MCF 10A (cell line): ENCODE data around the gene GALNT5. TPM values are rescaled to one million over a fixed set of nuclear protein-coding genes. Genes with fewer than 3 reads are reported as not detected.

Experiments used
- BruUV-seq: library from RNA; stranded (reverse); fragments of 400-500 nt; replicated peaks from 2 replicates; lab custom pipeline; 2021; lab: Mats Ljungman, UMichigan
- CTCF ChIA-PET: fragments of 300-600 bp; sonication (Branson Sonifier 250); formaldehyde crosslinking; extraction: SDS; loops from one replicate; lab custom pipeline; 2021; ENCODE audit warnings: antibody characterized with exemption, inconsistent platforms; lab: Yijun Ruan, JAX
- POLR2A ChIA-PET: fragments of 300-600, 350-650 bp; sonication (Branson Sonifier 250); formaldehyde crosslinking; extraction: SDS; loops from one replicate; lab custom pipeline; 2020; ENCODE audit warnings: antibody characterized with exemption, inconsistent platforms; lab: Yijun Ruan, JAX
- DNase-seq: peaks from one replicate; pipeline ENCODE4 v3.0.0-alpha.2; 2018; ENCODE audit not compliant: unreplicated experiment
- H3K27ac Mint-ChIP-seq: one replicate; pipeline ENCODE4 v1.8.0; 2022; ENCODE audit warnings: mild to moderate bottlenecking, low read depth, mixed read lengths; ENCODE audit not compliant: unreplicated experiment
- H3K27me3 Mint-ChIP-seq: one replicate; pipeline ENCODE4 v1.8.0; 2022; ENCODE audit warnings: mixed read lengths; ENCODE audit not compliant: insufficient read depth, unreplicated experiment
- H3K36me3 Mint-ChIP-seq: one replicate; pipeline ENCODE4 v1.8.0; 2022; ENCODE audit warnings: mild to moderate bottlenecking, moderate library complexity, mixed read lengths; ENCODE audit not compliant: insufficient read depth, unreplicated experiment
- H3K4me1 Mint-ChIP-seq: one replicate; pipeline ENCODE4 v1.8.0; 2022; ENCODE audit warnings: mixed read lengths; ENCODE audit not compliant: insufficient read depth, unreplicated experiment
- H3K4me3 Mint-ChIP-seq: one replicate; pipeline ENCODE4 v1.8.0; 2022; ENCODE audit warnings: mild to moderate bottlenecking, moderate library complexity, mixed read lengths; ENCODE audit not compliant: unreplicated experiment
- H3K9me3 Mint-ChIP-seq: one replicate; pipeline ENCODE4 v1.8.0; 2022; ENCODE audit warnings: mixed read lengths; ENCODE audit not compliant: unreplicated experiment
- intact Hi-C: fragments of 100-400 bp; cut with micrococcal nuclease; formaldehyde crosslinking; loops from 2 replicates; pipeline ENCODE4 v1.14.1; 2022
- total RNA-seq: library from RNA; stranded (reverse); gene quantifications from 2 replicates; pipeline ENCODE4 v1.2.3, GENCODE V29; 2022
- TF ChIP-seq, protein P1 (sequence below): fragments of 200-600 bp; IDR thresholded peaks from one replicate; pipeline ENCODE4 v1.8.0; 2022; ENCODE audit warnings: antibody characterized with exemption, mild to moderate bottlenecking; ENCODE audit not compliant: unreplicated experiment

Gene GALNT5
- total RNA-seq, 1 experiment from 2014 or later, result not detected

DNA sequence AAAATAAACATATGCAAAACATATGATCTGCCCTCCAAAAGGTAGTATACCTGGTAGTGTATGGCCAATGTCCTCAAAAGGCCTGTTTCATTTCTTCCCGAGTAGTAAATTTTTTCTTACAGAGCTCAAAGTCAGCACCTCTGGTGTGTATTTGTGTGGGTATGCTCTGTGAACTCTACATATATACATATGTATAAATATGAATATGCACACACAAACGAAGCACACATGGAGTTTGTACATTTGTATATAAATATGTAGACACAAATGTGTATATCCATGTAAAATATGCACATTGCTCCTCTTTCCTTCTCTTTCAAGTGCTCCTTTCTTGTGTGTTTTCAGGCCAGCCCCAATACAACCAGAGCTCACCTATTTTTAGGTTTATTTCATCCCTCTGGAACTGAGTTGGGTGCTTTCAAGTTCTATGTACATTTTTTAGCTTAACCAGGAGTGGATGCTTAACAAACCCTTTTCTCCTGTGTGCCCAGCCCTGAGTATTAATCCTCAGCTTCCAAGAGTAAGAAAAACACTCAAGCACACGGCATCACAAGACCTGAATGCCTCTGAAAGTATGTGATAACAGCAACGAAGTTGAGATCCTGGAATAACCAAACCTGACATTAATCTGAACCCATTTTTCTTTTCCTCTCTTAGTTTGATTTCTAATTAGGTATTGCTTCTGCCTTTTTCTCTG, 12.2 kb upstream of the GALNT5 start:
- Mint-ChIP-seq H3K9me3 (no peaks in the 10 kb centered on the region), H3K27me3 (no peaks in the 10 kb centered on the region), H3K36me3 (peaks cover 6% of the 10 kb centered on the region), H3K27ac (peak overlapping the region; percentile 96), H3K4me3 (no peak overlapping the region), H3K4me1 (peaks cover 27% of the 10 kb centered on the region)
- no TSS peak for BruUV-seq
- DNase-seq, result no peak
- ChIA-PET POLR2A (interaction anchor here (0.6 to 1.2 kb wide), 3 partner anchors 9 to 18 kb away, joined by 3 to 4 read pairs (median 3); no protein-coding TSS in a partner anchor), CTCF (interaction anchor here (0.9 to 1.0 kb wide), 2 partner anchors 9 to 60 kb away, joined by 4 read pairs; no protein-coding TSS in a partner anchor)
- intact Hi-C loops, result no loop called here
- TF ChIP-seq, protein P1, sequence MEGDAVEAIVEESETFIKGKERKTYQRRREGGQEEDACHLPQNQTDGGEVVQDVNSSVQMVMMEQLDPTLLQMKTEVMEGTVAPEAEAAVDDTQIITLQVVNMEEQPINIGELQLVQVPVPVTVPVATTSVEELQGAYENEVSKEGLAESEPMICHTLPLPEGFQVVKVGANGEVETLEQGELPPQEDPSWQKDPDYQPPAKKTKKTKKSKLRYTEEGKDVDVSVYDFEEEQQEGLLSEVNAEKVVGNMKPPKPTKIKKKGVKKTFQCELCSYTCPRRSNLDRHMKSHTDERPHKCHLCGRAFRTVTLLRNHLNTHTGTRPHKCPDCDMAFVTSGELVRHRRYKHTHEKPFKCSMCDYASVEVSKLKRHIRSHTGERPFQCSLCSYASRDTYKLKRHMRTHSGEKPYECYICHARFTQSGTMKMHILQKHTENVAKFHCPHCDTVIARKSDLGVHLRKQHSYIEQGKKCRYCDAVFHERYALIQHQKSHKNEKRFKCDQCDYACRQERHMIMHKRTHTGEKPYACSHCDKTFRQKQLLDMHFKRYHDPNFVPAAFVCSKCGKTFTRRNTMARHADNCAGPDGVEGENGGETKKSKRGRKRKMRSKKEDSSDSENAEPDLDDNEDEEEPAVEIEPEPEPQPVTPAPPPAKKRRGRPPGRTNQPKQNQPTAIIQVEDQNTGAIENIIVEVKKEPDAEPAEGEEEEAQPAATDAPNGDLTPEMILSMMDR, result no peak

DNA sequence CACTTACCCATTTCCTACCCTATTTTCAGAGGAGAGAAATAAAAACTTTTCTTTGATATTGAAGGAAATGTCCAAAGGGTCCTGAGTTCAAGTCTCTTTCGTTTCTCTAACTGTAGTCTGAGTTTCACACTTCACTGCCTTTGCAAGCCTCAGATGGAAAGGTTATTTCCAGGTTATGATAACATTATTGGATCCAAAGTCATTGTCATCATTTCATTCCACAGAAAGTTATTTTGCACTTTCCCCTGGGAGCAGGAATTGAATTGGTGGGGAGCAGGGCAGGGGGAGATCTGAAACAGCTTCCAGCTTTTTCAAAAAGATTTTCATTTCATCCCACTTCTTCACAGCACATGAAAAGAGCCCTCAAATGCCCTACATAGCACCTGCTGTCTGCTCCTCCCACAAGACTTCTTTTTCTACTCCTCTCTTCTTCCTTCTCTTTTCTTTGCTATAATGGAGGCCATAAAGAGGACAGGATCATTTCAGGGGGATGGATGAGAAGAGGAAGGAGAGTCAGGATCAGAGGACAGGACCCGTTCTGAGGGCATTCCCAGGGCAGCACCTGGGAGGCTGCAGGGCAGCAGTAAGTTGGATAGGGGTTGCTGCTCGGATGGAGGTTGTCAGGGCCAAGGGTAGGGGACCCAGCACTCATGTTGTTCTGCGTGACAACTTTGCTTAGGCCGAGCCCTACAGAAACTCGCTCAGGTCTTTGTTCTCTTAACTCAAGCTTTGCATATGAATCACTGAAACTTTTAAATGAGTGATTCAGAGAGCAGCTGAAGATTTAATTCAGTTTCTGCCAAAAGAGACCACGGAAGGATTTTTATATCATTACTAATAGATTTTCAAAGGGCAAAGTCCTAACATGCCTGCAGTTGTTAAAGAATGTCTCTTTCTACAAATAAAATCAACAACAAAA, 11.4 kb upstream of the GALNT5 start:
- Mint-ChIP-seq H3K4me3 (peak overlapping the region; percentile 10), H3K27me3 (no peaks in the 10 kb centered on the region), H3K27ac (peak overlapping the region; percentile 96), H3K36me3 (peaks cover 6% of the 10 kb centered on the region), H3K9me3 (no peaks in the 10 kb centered on the region), H3K4me1 (peaks cover 27% of the 10 kb centered on the region)
- TSS peak; percentile 34 for BruUV-seq
- POLR2A ChIA-PET, result interaction anchor here (0.7 to 3.9 kb wide), 7 partner anchors 10 to 1867 kb away, joined by 3 to 31 read pairs (median 5); no protein-coding TSS in a partner anchor
- CTCF ChIA-PET, result interaction anchor here (0.9 to 1.0 kb wide), 2 partner anchors 10 to 59 kb away, joined by 4 read pairs; no protein-coding TSS in a partner anchor
- intact Hi-C loops, result no loop called here
- DNase-seq, result peak; percentile 79
- TF ChIP-seq, protein P1, result no peak

DNA sequence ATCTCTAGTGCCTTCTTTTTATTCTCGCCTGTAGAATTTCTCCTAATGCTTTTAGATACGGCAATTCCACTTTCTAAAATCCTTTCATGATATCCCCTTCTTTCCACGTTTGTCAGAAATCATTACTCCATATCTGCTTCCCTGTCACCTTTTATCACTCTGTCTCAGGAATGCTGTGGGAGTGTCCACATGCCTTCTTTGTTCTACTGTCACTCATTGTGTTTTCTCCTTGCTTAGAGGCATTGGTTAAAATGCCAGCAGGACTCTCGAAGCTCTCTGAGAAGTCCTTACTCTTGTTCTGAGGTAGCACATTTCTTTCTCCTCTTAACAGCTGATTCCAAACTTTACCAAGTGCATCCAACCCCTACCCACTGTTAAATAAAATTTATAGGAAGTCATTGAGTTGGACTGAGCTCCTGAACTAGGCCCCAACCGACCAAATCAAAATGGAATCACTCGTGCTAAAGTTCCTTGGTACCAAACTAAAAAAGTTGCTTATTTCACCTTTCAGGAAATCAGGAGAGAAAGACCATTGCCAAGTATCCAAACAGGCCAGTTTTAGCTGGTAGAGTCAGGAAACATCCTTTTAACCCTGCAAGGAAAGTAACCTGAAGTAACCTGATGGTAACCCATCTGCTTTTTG, 10.6 kb upstream of the GALNT5 start:
- TF ChIP-seq, protein P1, result no peak
- DNase-seq, result peak; percentile 58
- Mint-ChIP-seq H3K36me3 (peaks cover 6% of the 10 kb centered on the region), H3K27me3 (no peaks in the 10 kb centered on the region), H3K4me1 (peaks cover 27% of the 10 kb centered on the region), H3K9me3 (no peaks in the 10 kb centered on the region), H3K27ac (peak overlapping the region; percentile 96), H3K4me3 (peak overlapping the region; percentile 10)
- POLR2A ChIA-PET, result interaction anchor here (0.7 to 3.9 kb wide), 9 partner anchors 11 to 1868 kb away, joined by 3 to 31 read pairs (median 5); no protein-coding TSS in a partner anchor
- TSS peak; percentile 65 for BruUV-seq
- intact Hi-C loops, result no loop called here
- CTCF ChIA-PET, result interaction anchor here (0.6 kb wide), 1 partner anchor 10 kb away, joined by 3 read pairs; no protein-coding TSS in a partner anchor
